Endothelial cell of umbilical vein (primary cell): ENCODE measurements around the gene MRPL50. TPM values are rescaled to one million over a fixed set of nuclear protein-coding genes. Genes with fewer than 3 reads are reported as not detected.

Experiments used
- BruUV-seq: library from RNA; stranded (reverse); fragments of 400-500 nt; replicated peaks from 2 replicates; lab custom pipeline; 2021; lab: Mats Ljungman, UMichigan
- CTCF ChIA-PET: fragments of 300-600, 350-600 bp; sonication (Branson Sonifier 250); formaldehyde crosslinking; loops from one replicate; lab custom pipeline; 2021; ENCODE audit warnings: antibody characterized with exemption, inconsistent platforms; lab: Charles Lee
- POLR2A ChIA-PET: fragments of 300-600, 350-600 bp; sonication (Branson Sonifier 250); formaldehyde crosslinking; loops from one replicate; lab custom pipeline; 2021; ENCODE audit warnings: antibody characterized with exemption, inconsistent platforms; lab: Charles Lee
- DNase-seq: peaks from one replicate; pipeline ENCODE4 v3.0.0-alpha.2; 2011; ENCODE audit warnings: low read depth, low spot score
- FAIRE-seq: peaks from 2 replicates; lab custom pipeline; 2011; peaks lifted over from hg19 to GRCh38; lab: Jason Lieb, UNC
- H2AFZ ChIP-seq: 2 replicates; pipeline ENCODE4 v1.6.0; 2012; ENCODE audit warnings: low read depth, low read length, control low read depth, inconsistent platforms
- H3K27ac ChIP-seq: 2 replicates; pipeline ENCODE4 v1.5.1; 2011; ENCODE audit warnings: low read depth, mild to moderate bottlenecking, control low read depth, low read length, moderate library complexity; ENCODE audit not compliant: insufficient read depth
- H3K27me3 ChIP-seq, 2 experiments: 2 replicates each; pipeline versions ENCODE4 v1.6.0 to v1.6.1; 2011; ENCODE audit warnings: low read length in 2 of 2, mixed read lengths in 1 of 2; ENCODE audit not compliant: control insufficient read depth in 2 of 2, insufficient read depth in 2 of 2
- H3K36me3 ChIP-seq, 2 experiments: 2 replicates in 1 of 2; 3 replicates in 1 of 2; pipeline ENCODE4 v1.5.1; 2011; ENCODE audit warnings: low read length in 2 of 2, mild to moderate bottlenecking in 1 of 2, moderate library complexity in 1 of 2; ENCODE audit not compliant: control insufficient read depth in 2 of 2, insufficient read depth in 2 of 2; ENCODE audit errors: extremely low read depth in 1 of 2
- H3K4me1 ChIP-seq: 3 replicates; pipeline ENCODE4 v1.5.1; 2011; ENCODE audit warnings: mild to moderate bottlenecking, low read length; ENCODE audit not compliant: control insufficient read depth, insufficient read depth; ENCODE audit errors: extremely low read depth
- H3K4me2 ChIP-seq: 2 replicates; pipeline ENCODE4 v1.6.1; 2011; ENCODE audit warnings: low read length, control low read depth, mixed read lengths; ENCODE audit not compliant: insufficient read depth
- H3K4me3 ChIP-seq, 3 experiments: fragments of 200-600 bp in 1 of 3; sonication (generic), shearing (Covaris generic) in 1 of 3; replicated peaks in 1 of 3; 2 replicates each; pipeline ENCODE4 v1.5.1; 2011 to 2016; ENCODE audit warnings: control low read depth in 3 of 3, low read length in 3 of 3, mild to moderate bottlenecking in 2 of 3, inconsistent platforms in 1 of 3, low read depth in 1 of 3, moderate library complexity in 1 of 3; ENCODE audit not compliant: insufficient read depth in 1 of 3
- H3K79me2 ChIP-seq: 2 replicates; pipeline ENCODE4 v1.6.0; 2012; ENCODE audit warnings: low read length, inconsistent platforms; ENCODE audit not compliant: control insufficient read depth, insufficient read depth
- H3K9ac ChIP-seq: replicated peaks from 2 replicates; pipeline ENCODE3; 2011; ENCODE audit warnings: low read length, control low read depth; ENCODE audit not compliant: insufficient read depth; ENCODE audit errors: extremely low read depth
- H3K9me1 ChIP-seq: replicated peaks from 3 replicates; pipeline ENCODE4 v1.6.0; 2011; ENCODE audit warnings: mild to moderate bottlenecking, low read length; ENCODE audit not compliant: control insufficient read depth, insufficient read depth; ENCODE audit errors: extremely low read depth
- H3K9me3 ChIP-seq: replicated peaks from 2 replicates; pipeline ENCODE4 v1.5.1; 2012; ENCODE audit warnings: low read length, inconsistent platforms; ENCODE audit not compliant: control insufficient read depth, insufficient read depth
- H4K20me1 ChIP-seq: replicated peaks from 2 replicates; pipeline ENCODE3; 2011; ENCODE audit warnings: mild to moderate bottlenecking, low read length; ENCODE audit not compliant: control insufficient read depth, insufficient read depth; ENCODE audit errors: extremely low read depth
- CTCF ChIP-seq, 2 donors: IDR thresholded peaks; 1 replicate in 1 of 2; 2 replicates in 1 of 2; pipeline ENCODE4 v1.5.1; 2011; ENCODE audit warnings: low read length in 2 of 2, mild to moderate bottlenecking in 2 of 2, moderate library complexity in 2 of 2, control low read depth in 1 of 2, inconsistent platforms in 1 of 2, low read depth in 1 of 2; ENCODE audit not compliant: insufficient read depth in 1 of 2; ENCODE audit errors: extremely low read depth in 1 of 2
- EZH2 ChIP-seq: IDR thresholded peaks from 2 replicates; pipeline ENCODE4 v1.6.1; 2012; ENCODE audit warnings: borderline replicate concordance, low read depth, mild to moderate bottlenecking, moderate library complexity, low read length, inconsistent platforms; ENCODE audit not compliant: severe bottlenecking
- FOS ChIP-seq: IDR thresholded peaks from 2 replicates; pipeline ENCODE4 v1.6.1; 2011; ENCODE audit warnings: mild to moderate bottlenecking, low read length, moderate library complexity, borderline replicate concordance; ENCODE audit not compliant: insufficient read depth
- GATA2 ChIP-seq: IDR thresholded peaks from 2 replicates; pipeline ENCODE4 v1.7.0; 2011; ENCODE audit warnings: low read depth, mild to moderate bottlenecking, moderate library complexity, mixed read lengths, low read length; ENCODE audit not compliant: insufficient read length, insufficient read depth
- JUN ChIP-seq: IDR thresholded peaks from 2 replicates; pipeline ENCODE4 v1.6.1; 2011; ENCODE audit warnings: borderline replicate concordance, low read depth; ENCODE audit not compliant: insufficient read length, insufficient read depth
- MAX ChIP-seq: IDR thresholded peaks from 2 replicates; pipeline ENCODE4 v1.6.1; 2011; ENCODE audit not compliant: insufficient read depth, insufficient read length
- MYC ChIP-seq: IDR thresholded peaks from one replicate; pipeline ENCODE4 v1.6.1; 2011; ENCODE audit warnings: mild to moderate bottlenecking, low read depth, low read length
- POLR2A ChIP-seq: IDR thresholded peaks from 2 replicates; pipeline ENCODE4 v1.6.1; 2012; ENCODE audit warnings: low read depth, mild to moderate bottlenecking, control low read depth, low read length
- POLR2AphosphoS5 ChIP-seq: IDR thresholded peaks from 2 replicates; pipeline ENCODE4 v1.6.1; 2012; ENCODE audit warnings: low read depth, mild to moderate bottlenecking, control low read depth, low read length, moderate library complexity; ENCODE audit not compliant: insufficient read depth
- dilution Hi-C: fragments of 300-500 bp; cut with MboI; formaldehyde crosslinking; loops from one replicate; pipeline ENCODE4 v1.15.0; 2019; ENCODE audit warnings: low sequenced_read_pairs; ENCODE audit not compliant: extremely low pct_ligation_motif_present
- intact Hi-C: fragments of 100-400 bp; cut with micrococcal nuclease; formaldehyde crosslinking; loops from one replicate; pipeline ENCODE4 v1.10.0; 2022
- polyA plus RNA-seq, 4 experiments: library from polyadenylated mRNA; depleted of rRNA in 3 of 4; stranded (reverse) in 3 of 4; unstranded in 1 of 4; fragments of >200 nt; gene quantifications; 2 replicates each; pipeline versions ENCODE4 v1.2.1 to v1.2.3, GENCODE V29; 2011 to 2012; ENCODE audit warnings: missing spikeins in 1 of 4
- total RNA-seq: library from RNA; stranded (reverse); gene quantifications from 2 replicates; pipeline ENCODE4 v1.2.3, GENCODE V29; 2021

Gene MRPL50
- total and polyA plus RNA-seq, 2 donors (not counting 3 experiments of a cell fraction or from before 2014, with no cell fraction given), result 5.7 to 9.7 TPM

- FAIRE-seq (no peak), DNase-seq (no peak)
- CTCF ChIA-PET, result no interaction called here
These were observed 10.7 kb upstream of the MRPL50 start for GRCh38 chr9:101409079-101409477.

More at GRCh38 chr9:101409079-101409477, 10.7 kb upstream of the MRPL50 start:
- Histone ChIP-seq H3K79me2 (no peaks in the 10 kb centered on the region), H2AFZ (no peak overlapping the region), H3K4me2 (no peak overlapping the region), H3K27ac (no peak overlapping the region), H3K9ac (no peak overlapping the region), H3K4me1 (no peaks in the 10 kb centered on the region), H3K9me1 (no peaks in the 10 kb centered on the region), H3K9me3 (peaks cover 30% of the 10 kb centered on the region), H3K4me3 (no peak overlapping the region), H3K36me3 (peaks cover 18 to 32% of the 10 kb centered on the region in 2 experiments), H4K20me1 (no peaks in the 10 kb centered on the region), H3K27me3 (no peaks in the 10 kb centered on the region)
- BruUV-seq, result no TSS peak
- dilution Hi-C loops (no loop called here), intact Hi-C loops (no loop called here)
- POLR2A ChIA-PET, result interaction anchor here (1.4 kb wide), 1 partner anchor 9 kb away, joined by 3 read pairs; no protein-coding TSS in a partner anchor
- no peak for TF ChIP-seq FOS
- TF ChIP-seq POLR2A, result no peak
- no peak for TF ChIP-seq GATA2
- TF ChIP-seq MAX, result no peak
- TF ChIP-seq JUN, result no peak
- no peak for TF ChIP-seq POLR2AphosphoS5
- TF ChIP-seq CTCF (IDR thresholded peaks at IDR 0.05; ENCODE audit: extremely low read depth in 1 of 2, insufficient read depth in 1 of 2, low read depth in 1 of 2, low read length in 2 of 2), result no peak
- no peak for TF ChIP-seq MYC
- no peak for TF ChIP-seq EZH2
